ENCODE results near the gene SYDE2. TPM values are rescaled to one million over a fixed set of nuclear protein-coding genes. Genes with fewer than 3 reads are reported as not detected.

SYDE2 gene
- polyA plus RNA-seq, 1 of the 3 experiments (the other 2 are of a cell fraction) = not detected

DNA sequence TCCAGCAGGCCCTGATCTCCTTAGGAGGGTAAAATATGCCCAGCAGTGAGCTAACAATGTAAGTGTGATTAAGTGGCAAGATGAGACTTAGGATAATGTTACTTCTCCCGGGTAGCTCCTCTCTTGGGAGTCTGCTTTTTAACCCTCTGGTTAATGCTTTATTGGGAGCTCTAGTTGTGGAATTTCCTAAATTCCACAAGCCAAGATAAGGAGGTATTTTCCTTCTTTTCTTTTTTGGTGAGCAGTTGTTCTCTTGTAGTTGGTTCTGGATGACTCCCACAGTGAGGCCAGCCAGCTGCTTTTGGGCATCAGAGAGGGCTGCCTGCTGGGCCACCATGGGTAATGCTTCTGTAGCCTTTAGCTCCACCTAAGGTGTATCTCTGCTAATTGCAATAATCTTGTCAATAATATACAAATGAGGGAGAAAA is 39.4 kb upstream of the SYDE2 start:
- H2AFZ ChIP-seq (ENCODE audit: low read depth) = no peak overlapping the region

DNA sequence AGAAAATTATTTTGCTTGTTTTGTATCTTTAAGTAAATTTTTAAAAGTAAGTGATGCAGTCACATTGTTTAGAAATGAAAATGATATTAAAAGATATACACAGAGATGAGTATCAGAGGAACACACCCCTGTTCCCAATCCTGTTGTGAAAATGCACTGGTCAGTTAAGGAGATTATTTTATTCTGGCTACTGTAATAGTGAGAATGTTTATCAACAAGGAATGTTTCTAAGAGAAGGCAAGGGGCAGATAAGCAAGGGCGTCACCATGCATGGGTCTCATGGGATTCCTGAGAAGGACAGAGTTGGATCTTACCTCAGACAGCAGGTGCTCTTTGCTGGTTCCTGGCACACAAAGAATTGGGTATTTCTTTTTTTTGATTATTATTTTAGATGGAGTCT is 36.8 kb upstream of the SYDE2 start:
- 73% methylated on average over 1 of the region's 1 CpG for WGBS (ENCODE audit: low lambda C conversion rate)
- no peak for DNase-seq
- no peaks in the 10 kb centered on the region for H4K20me1 ChIP-seq (ENCODE audit: insufficient read depth)
- TF ChIP-seq, protein P1, sequence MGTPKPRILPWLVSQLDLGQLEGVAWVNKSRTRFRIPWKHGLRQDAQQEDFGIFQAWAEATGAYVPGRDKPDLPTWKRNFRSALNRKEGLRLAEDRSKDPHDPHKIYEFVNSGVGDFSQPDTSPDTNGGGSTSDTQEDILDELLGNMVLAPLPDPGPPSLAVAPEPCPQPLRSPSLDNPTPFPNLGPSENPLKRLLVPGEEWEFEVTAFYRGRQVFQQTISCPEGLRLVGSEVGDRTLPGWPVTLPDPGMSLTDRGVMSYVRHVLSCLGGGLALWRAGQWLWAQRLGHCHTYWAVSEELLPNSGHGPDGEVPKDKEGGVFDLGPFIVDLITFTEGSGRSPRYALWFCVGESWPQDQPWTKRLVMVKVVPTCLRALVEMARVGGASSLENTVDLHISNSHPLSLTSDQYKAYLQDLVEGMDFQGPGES (IDR thresholded peaks at IDR 0.05; ENCODE audit: low read depth, low read length) = no peak
- TF ChIP-seq FOSL2 (IDR thresholded peaks at IDR 0.05; ENCODE audit: borderline replicate concordance, low read depth) = no peak
- no peak for TF ChIP-seq GABPA (IDR thresholded peaks at IDR 0.05; ENCODE audit: low read depth)
- TF ChIP-seq GATA2 (CRISPR knock-in tag; IDR thresholded peaks at IDR 0.05) = no peak
- no peak for TF ChIP-seq SIN3A (IDR thresholded peaks at IDR 0.05; ENCODE audit: borderline replicate concordance, low read depth, low read length)
- TF ChIP-seq NFIC (IDR thresholded peaks at IDR 0.05; ENCODE audit: borderline replicate concordance) = no peak
- TF ChIP-seq MEF2A (IDR thresholded peaks at IDR 0.05; ENCODE audit: borderline replicate concordance, low read depth) = no peak
- no peaks in the 10 kb centered on the region for H3K9me3 ChIP-seq
- no peak overlapping the region for H3K9ac ChIP-seq
- H3K36me3 ChIP-seq (replicated peaks in 1 of 2; ENCODE audit: control insufficient read depth in 1 of 2, insufficient read depth in 2 of 2, low read length in 1 of 2) = no peaks in the 10 kb centered on the region
- no peak overlapping the region for H3K27ac ChIP-seq (ENCODE audit: low read depth in 2 of 2, low read length in 1 of 2)
- H3K4me2 ChIP-seq = no peak overlapping the region
- ChIA-PET POLR2A (no interaction called here), CTCF (no interaction called here)
- no peak overlapping the region for H3K4me3 ChIP-seq (ENCODE audit: low read depth in 2 of 2, low read length in 1 of 2)
- no peaks in the 10 kb centered on the region for H3F3A ChIP-seq (replicated peaks; ENCODE audit: insufficient read depth)
- H3K79me2 ChIP-seq (ENCODE audit: insufficient read depth) = no peaks in the 10 kb centered on the region
- peaks cover 16% of the 10 kb centered on the region; the same call in 1 of the 2 replicates for H3K27me3 ChIP-seq (ENCODE audit: insufficient read depth)
- no peaks in the 10 kb centered on the region for H3K9me2 ChIP-seq
- no peak overlapping the region for H2AFZ ChIP-seq (ENCODE audit: low read depth)
- peaks cover 0 to 9% of the 10 kb centered on the region in 2 experiments; a peak in 1 of 4 replicates for H3K4me1 ChIP-seq (ENCODE audit: control insufficient read depth in 1 of 2, insufficient read depth in 2 of 2, low read depth in 1 of 2, low read length in 1 of 2)

More for the DNA sequence above, 39.4 kb upstream of the SYDE2 start:
- 11% methylated on average over 1 of the region's 1 CpG for WGBS (ENCODE audit: low lambda C conversion rate)
- no peak overlapping the region for H3K4me2 ChIP-seq
- H3K27ac ChIP-seq (ENCODE audit: low read depth in 2 of 2, low read length in 1 of 2) = no peak overlapping the region
- peaks cover 10 to 29% of the 10 kb centered on the region in 2 experiments; a peak in 3 of 4 replicates for H3K4me1 ChIP-seq (ENCODE audit: control insufficient read depth in 1 of 2, insufficient read depth in 2 of 2, low read depth in 1 of 2, low read length in 1 of 2)
- no peaks in the 10 kb centered on the region for H3K9me2 ChIP-seq
- no peak overlapping the region for H3K4me3 ChIP-seq (ENCODE audit: low read depth in 2 of 2, low read length in 1 of 2)
- H4K20me1 ChIP-seq (ENCODE audit: insufficient read depth) = no peaks in the 10 kb centered on the region
- no peaks in the 10 kb centered on the region for H3K9me3 ChIP-seq
- ChIA-PET CTCF (interaction anchor here (1.1 to 1.6 kb wide), 3 partner anchors 14 to 295 kb away, joined by 4 to 6 read pairs (median 5); partner anchors contain the start of gene C1orf52), POLR2A (no interaction called here)
- H3K79me2 ChIP-seq (ENCODE audit: insufficient read depth) = no peaks in the 10 kb centered on the region
- TF ChIP-seq, protein P2, sequence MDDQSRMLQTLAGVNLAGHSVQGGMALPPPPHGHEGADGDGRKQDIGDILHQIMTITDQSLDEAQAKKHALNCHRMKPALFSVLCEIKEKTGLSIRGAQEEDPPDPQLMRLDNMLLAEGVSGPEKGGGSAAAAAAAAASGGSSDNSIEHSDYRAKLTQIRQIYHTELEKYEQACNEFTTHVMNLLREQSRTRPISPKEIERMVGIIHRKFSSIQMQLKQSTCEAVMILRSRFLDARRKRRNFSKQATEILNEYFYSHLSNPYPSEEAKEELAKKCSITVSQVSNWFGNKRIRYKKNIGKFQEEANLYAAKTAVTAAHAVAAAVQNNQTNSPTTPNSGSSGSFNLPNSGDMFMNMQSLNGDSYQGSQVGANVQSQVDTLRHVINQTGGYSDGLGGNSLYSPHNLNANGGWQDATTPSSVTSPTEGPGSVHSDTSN (IDR thresholded peaks at IDR 0.05) = no peak
- TF ChIP-seq SMC3 (IDR thresholded peaks at IDR 0.05; ENCODE audit: low read depth, low read length) = no peak
- TF ChIP-seq EP300 (IDR thresholded peaks at IDR 0.05; ENCODE audit: borderline replicate concordance in 1 of 2, low read depth in 1 of 2, low read length in 1 of 2) = no peak
- TF ChIP-seq CHD2 (IDR thresholded peaks at IDR 0.05; ENCODE audit: low read length, partially characterized antibody) = no peak
- no peak for TF ChIP-seq RFX5 (IDR thresholded peaks at IDR 0.05; ENCODE audit: low read length)
- TF ChIP-seq, protein P3, sequence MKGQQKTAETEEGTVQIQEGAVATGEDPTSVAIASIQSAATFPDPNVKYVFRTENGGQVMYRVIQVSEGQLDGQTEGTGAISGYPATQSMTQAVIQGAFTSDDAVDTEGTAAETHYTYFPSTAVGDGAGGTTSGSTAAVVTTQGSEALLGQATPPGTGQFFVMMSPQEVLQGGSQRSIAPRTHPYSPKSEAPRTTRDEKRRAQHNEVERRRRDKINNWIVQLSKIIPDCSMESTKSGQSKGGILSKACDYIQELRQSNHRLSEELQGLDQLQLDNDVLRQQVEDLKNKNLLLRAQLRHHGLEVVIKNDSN (IDR thresholded peaks at IDR 0.05; ENCODE audit: borderline replicate concordance, low read depth) = no peak
- TF ChIP-seq YY1 (IDR thresholded peaks at IDR 0.05; ENCODE audit: low read depth) = no peak
- no peak for TF ChIP-seq SIN3A (IDR thresholded peaks at IDR 0.05; ENCODE audit: borderline replicate concordance, low read depth, low read length)
- DNase-seq = no peak
- H3F3A ChIP-seq (replicated peaks; ENCODE audit: insufficient read depth) = no peaks in the 10 kb centered on the region
- H3K27me3 ChIP-seq (ENCODE audit: insufficient read depth) = peaks cover 8% of the 10 kb centered on the region; the same call in 1 of the 2 replicates
- no peaks in the 10 kb centered on the region for H3K36me3 ChIP-seq (replicated peaks in 1 of 2; ENCODE audit: control insufficient read depth in 1 of 2, insufficient read depth in 2 of 2, low read length in 1 of 2)
- H3K9ac ChIP-seq = no peak overlapping the region
